ENCODE results near the gene ERV3-1. TPM values are rescaled to one million over a fixed set of nuclear protein-coding genes. Genes with fewer than 3 reads are reported as not detected.

Gene ERV3-1
- total RNA-seq, 2 donors from 2014 or later, result 11.3 to 67.7 TPM

GRCh38 chr7:65004575-65004974, 1.9 kb downstream of the ERV3-1 start:
- Histone ChIP-seq H3K4me3 (no peak overlapping the region), H3K9me3 (no peaks in the 10 kb centered on the region), H3K36me3 (no peaks in the 10 kb centered on the region), H3K27ac (no peak overlapping the region), H3K27me3 (replicated peaks; ENCODE audit: insufficient read depth) (no peaks in the 10 kb centered on the region), H3K4me1 (replicated peaks) (no peaks in the 10 kb centered on the region)
- no peak for DNase-seq (ENCODE audit: low spot score)
- 48% methylated on average over 1 of the region's 1 CpG for WGBS
- intact Hi-C loops (cut with DNase I), result no loop called here
- no peak for TF ChIP-seq POLR2AphosphoS5 (IDR thresholded peaks at IDR 0.05)
- TF ChIP-seq, protein P1, sequence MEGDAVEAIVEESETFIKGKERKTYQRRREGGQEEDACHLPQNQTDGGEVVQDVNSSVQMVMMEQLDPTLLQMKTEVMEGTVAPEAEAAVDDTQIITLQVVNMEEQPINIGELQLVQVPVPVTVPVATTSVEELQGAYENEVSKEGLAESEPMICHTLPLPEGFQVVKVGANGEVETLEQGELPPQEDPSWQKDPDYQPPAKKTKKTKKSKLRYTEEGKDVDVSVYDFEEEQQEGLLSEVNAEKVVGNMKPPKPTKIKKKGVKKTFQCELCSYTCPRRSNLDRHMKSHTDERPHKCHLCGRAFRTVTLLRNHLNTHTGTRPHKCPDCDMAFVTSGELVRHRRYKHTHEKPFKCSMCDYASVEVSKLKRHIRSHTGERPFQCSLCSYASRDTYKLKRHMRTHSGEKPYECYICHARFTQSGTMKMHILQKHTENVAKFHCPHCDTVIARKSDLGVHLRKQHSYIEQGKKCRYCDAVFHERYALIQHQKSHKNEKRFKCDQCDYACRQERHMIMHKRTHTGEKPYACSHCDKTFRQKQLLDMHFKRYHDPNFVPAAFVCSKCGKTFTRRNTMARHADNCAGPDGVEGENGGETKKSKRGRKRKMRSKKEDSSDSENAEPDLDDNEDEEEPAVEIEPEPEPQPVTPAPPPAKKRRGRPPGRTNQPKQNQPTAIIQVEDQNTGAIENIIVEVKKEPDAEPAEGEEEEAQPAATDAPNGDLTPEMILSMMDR (IDR thresholded peaks at IDR 0.05), result no peak
- TF ChIP-seq POLR2A (IDR thresholded peaks at IDR 0.05), result no peak

DNA sequence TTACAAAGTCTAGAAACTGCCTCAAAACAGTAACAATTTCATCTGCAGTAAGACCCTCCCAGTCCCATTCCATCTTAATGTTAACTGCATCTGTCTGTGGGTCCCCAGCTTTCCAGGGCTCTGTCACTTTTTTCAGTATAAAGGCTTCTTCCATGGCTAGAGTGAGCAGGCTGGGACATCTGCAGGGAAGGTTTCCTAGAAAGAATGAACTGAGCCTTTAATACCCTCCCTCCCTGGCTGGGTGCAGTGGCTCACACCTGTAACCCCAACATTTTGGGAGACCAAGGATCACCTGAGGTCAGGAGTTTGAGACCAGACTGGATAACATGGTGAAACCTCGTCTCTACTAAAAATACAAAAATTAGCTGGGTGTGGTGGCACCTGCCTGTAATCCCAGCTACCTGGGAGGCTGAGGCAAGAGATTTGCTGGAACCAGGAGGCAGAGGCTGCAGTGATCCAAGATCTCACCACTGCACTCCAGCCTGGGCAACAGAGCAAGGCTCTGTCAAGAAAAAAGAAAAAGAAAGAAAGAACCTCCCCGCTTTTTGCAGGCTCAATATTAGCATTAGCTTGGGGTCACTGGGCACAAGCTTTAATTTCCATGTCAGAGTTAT, 3.4 kb downstream of the ERV3-1 start:
- 100% methylated on average over 2 of the region's 2 CpGs for WGBS
- Histone ChIP-seq H3K36me3 (no peaks in the 10 kb centered on the region), H3K4me1 (replicated peaks) (no peaks in the 10 kb centered on the region), H3K27me3 (replicated peaks; ENCODE audit: insufficient read depth) (no peaks in the 10 kb centered on the region), H3K27ac (no peak overlapping the region), H3K9me3 (no peaks in the 10 kb centered on the region), H3K4me3 (no peak overlapping the region)
- TF ChIP-seq POLR2AphosphoS5 (IDR thresholded peaks at IDR 0.05) (no peak), POLR2A (IDR thresholded peaks at IDR 0.05) (no peak)
- TF ChIP-seq, protein P1 (IDR thresholded peaks at IDR 0.05), result no peak
- intact Hi-C loops (cut with DNase I), result no loop called here
- no peak for DNase-seq (ENCODE audit: low spot score)

DNA sequence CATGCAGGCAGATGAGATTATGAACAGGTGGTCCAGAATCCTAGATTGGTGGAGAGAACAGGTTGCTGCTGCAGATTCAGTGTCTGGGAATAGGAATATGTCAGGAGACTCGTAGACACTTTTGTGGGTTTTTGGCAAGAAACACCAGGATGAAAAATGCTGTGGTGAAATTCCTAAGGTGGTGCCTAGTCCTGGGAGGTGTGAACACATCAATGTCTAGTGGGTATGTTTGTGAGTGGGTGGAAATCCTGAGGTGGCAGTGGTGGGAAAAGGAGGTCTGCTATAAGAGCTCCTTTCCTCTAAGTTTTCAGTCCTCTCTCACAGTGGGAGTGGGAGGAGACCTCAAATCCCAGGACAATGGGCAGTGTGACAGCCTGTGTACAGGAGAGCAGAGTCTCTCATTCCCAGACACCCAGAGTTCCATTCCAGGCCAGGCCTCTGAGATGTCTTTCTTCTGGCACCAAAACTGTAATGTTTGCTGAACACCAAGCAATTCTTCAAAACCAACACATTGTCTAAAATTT, 5.1 kb downstream of the ERV3-1 start:
- Histone ChIP-seq H3K4me1 (replicated peaks) (no peaks in the 10 kb centered on the region), H3K4me3 (no peak overlapping the region), H3K27me3 (replicated peaks; ENCODE audit: insufficient read depth) (no peaks in the 10 kb centered on the region), H3K36me3 (no peaks in the 10 kb centered on the region), H3K27ac (no peak overlapping the region), H3K9me3 (no peaks in the 10 kb centered on the region)
- no peak for DNase-seq (ENCODE audit: low spot score)
- intact Hi-C loops (cut with DNase I), result no loop called here
- TF ChIP-seq POLR2A (IDR thresholded peaks at IDR 0.05), result no peak
- TF ChIP-seq POLR2AphosphoS5 (IDR thresholded peaks at IDR 0.05), result no peak
- TF ChIP-seq, protein P1 (IDR thresholded peaks at IDR 0.05), result no peak
- WGBS, result 0% methylated on average over 1 of the region's 1 CpG

DNA sequence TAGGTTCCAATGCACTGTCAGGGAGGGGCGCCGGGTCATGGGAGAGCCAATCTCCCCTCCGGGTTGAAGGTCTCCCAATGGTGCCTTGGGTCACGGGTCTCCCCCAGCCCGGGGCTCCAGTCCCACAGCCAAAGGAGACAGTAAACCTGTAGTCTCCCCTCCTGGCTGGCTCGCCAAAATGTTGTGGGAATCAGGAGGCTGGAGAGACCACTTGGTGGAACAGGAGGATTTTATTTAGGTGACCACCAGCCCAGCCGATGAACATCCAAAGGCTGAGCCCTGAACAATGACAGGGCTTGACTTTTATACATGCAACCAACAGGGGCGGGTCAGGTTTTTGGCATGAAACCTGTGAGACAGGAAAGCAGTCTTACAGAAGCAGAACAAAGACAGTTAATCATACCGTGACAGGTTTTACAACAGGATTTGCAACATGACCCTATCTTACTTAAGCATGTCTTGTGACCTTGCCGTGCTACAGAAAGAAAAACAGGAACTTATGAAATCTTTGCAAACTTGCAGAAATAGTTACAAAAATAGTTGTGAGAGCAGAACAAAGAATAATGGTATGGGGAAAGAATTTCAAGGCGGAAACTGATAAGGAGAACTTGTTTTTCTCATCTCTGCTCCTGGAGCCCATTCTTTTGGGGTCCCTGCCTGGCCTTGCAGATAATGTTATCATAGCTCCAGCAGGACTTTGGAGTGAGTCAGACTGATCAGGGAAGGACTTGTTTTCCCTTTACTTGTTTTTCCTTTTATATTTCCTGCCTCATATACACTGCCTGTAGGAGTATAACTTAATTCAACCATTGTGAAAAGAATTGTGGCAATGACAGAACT, 7.1 kb downstream of the ERV3-1 start:
- whole genome bisulfite sequencing, result 75% methylated on average over 11 of the region's 11 CpGs
- Histone ChIP-seq H3K27me3 (replicated peaks; ENCODE audit: insufficient read depth) (no peaks in the 10 kb centered on the region), H3K9me3 (no peaks in the 10 kb centered on the region), H3K36me3 (no peaks in the 10 kb centered on the region), H3K4me1 (replicated peaks) (no peaks in the 10 kb centered on the region), H3K4me3 (no peak overlapping the region), H3K27ac (peak overlapping the region; percentile 49 to 51)
- intact Hi-C loops (cut with DNase I), result no loop called here
- no peak for DNase-seq (ENCODE audit: low spot score)
- TF ChIP-seq, protein P1 (IDR thresholded peaks at IDR 0.05), result no peak
- TF ChIP-seq POLR2A (IDR thresholded peaks at IDR 0.05) (no peak), POLR2AphosphoS5 (IDR thresholded peaks at IDR 0.05) (no peak)

Data from prostate gland (tissue), 2 donors.